ENCODE measurements around the gene PSMD12.
"Not testable (repeated sequence)": the region's sequence is repeated elsewhere in the genome, so short reads cannot be mapped to it uniquely, and the experiment has no call there.

PSMD12 gene

DNA sequence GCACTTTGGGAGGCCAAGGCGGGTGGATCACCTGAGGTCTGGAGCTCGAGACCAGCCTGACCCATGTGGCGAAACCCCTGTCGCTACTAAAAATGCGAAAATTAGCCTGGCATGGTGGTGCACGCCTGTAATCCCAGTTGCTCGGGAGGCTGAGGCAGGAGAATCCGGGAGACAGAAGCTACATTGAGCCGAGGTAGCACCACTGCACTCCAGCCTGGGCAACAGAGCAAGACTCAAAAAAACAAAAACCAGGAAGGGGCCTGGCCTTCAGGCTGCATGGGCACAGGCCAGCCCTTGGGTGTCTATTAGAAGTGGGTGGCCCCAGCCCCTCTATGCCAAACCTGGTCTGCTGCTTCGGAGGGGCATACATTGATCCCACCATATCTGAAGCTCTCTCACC lies 56.0 kb downstream of the PSMD12 start:
- no peak for DNase-seq (ENCODE audit: low spot score)

GRCh38 chr17:67305446-67306235 lies 60.7 kb downstream of the PSMD12 start:
- not testable (repeated sequence) for DNase-seq (ENCODE audit: low spot score)

- DNase-seq (ENCODE audit: low spot score) = no peak
Measured at GRCh38 chr17:67297454-67297960, 68.9 kb downstream of the PSMD12 start.

DNA sequence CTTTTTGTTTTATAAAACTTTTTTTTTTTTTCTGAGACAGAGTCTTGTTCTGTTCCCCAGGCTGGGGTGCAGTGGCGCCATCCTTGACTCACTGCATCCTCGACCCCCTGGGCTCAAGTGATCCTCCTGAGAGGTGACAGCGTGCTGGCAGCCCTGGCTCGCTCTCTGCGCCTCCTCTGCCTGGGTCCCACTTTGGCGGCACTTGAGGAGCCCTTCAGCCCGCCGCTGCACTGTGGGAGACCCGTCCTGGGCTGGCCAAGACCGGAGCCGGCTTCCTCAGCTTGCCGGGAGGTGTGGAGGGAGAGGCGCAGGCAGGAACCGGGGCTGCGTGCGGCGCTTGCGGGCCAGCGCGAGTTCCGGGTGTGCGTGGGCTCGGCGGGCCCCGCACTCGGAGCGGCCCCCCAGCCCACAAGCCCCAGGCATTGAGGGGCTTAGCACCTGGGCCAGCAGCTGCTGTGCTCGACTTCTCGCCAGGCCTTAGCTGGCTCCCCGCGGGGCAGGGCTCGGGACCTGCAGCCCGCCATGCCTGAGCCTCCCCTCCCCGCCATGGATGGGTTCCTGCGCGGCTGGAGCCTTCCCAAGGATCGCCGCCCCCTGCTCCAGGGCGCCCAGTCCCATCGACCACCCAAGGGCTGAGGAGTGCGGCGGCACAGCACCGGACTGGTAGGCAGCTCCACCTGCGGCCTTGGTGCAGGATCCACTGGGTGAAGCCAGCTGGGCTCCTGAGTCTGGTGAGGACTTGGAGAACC lies 71.8 kb downstream of the PSMD12 start:
- DNase-seq (ENCODE audit: low spot score) = no peak

DNA sequence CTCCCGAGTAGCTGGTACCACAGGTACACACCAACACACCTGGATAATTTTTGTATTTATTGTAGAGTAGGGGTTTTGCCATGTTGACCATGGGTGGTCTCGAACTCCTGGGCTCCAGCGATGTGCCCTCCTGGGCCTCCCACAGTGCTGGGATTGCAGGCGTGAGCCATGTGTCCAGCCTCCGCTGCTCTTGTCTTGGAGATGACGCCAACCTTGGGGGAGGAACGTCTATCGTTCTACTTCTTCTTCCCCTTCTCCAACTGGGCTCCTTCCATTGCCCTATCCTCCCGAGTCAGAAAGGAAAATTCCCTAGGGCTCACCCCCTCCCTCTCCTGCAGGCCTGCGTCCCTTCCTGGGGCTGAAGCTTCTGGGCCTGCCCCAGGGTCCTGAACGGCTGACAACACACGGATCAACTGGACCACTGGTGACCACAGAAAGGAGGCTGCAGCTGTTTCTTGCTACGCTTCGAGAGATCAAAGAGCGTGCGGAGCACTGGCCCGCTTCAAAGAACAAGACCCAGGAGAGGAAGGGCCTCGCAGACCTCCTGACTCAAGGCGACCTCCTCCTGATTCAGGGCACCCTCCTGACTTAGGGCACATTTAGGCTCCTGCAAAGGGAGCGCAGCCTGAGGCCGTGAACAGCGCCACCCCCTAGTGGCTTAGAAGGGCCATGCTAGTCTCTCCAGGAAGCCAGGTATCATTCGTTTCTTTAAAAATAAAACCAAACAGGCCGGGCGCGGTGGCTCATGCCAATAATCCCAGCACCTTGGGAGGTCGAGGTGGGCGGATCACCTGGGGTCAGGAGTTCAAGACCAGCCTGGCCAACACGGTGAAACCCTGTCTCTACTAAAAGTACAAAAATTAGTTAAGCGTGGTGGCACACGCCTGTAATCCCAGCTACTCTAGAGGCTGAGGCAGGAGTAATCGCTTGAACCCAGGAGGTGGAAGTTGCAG lies 72.8 kb downstream of the PSMD12 start:
- peak; percentile 80 for DNase-seq (ENCODE audit: low spot score)

- DNase-seq (ENCODE audit: low spot score) = no peak
Measured at GRCh38 chr17:67290711-67291291, 75.6 kb downstream of the PSMD12 start.

DNA sequence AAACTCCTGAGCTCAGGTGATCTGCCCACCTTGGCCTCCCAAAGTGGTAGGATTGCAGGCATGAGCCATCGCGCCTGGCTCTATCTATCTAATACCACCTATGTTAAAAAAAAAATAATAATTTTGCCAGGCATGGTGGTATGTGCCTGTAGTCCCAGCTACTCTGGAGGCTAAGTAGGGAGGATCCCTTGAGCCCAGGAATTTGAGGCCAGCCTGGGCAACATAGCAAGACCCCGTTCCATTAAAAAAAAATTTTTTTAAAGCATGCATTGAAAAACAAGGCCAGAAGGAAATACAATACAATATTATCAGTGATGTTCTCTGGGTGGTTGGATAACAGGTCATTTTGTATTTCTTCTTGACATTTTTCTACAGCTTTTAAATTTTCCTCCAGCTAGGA lies 76.1 kb downstream of the PSMD12 start:
- DNase-seq (ENCODE audit: low spot score) = no peak

DNA sequence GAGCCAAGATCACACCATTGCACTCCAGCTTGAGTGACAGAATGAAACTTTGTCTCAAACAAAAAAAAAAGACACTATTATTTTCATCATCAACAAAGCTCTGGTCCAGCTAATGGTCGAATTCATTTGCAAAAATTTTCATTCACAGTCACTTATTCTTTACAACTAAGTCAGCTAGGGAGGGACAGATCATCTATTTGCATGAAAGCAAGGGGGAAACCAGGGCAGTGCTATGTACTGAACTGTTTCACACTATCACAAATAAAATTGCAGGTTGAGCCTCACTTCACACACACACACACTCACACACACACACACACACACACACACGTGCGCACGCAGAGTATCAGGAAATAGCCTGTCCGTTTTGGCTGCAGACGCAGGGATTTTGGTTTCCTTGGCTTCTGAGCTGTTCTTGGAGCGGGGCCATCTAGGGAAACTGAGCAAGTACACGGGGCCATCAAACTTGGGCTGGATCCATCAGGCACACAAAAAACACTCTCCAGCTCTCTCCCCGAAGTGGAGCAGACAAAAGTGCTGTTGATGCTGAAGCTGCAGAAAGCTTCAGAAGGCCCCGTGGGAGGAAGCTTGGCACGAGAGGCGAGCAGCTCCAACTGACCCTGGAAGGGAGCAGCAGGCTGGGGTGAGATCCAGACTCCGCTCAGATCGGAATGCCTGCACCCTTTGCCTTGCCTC lies 77.0 kb downstream of the PSMD12 start:
- no peak for DNase-seq (ENCODE audit: low spot score)

Measured in germinal center (tissue), 1 donor.